Measurements from ENCODE around the gene RAB3IP.

GRCh38 chr12:69836015-69836414 lies 97.4 kb downstream of the RAB3IP start:
- TF ChIP-seq SMC3 (IDR thresholded peaks at IDR 0.05; ENCODE audit: low read depth, low read length) (no peak), CTCF (conservative IDR thresholded peaks at IDR 0.05; ENCODE audit: low read depth, low read length) (no peak), CHD1 (IDR thresholded peaks at IDR 0.05; ENCODE audit: low read depth, low read length) (no peak), POLR2A (IDR thresholded peaks at IDR 0.05; ENCODE audit: low read depth, low read length) (no peak), FOS (IDR thresholded peaks at IDR 0.05; ENCODE audit: low read depth, low read length) (no peak), ELK1 (IDR thresholded peaks at IDR 0.05; ENCODE audit: borderline replicate concordance, low read depth, low read length) (no peak), USF2 (IDR thresholded peaks at IDR 0.05; ENCODE audit: low read depth, low read length) (no peak), RAD21 (IDR thresholded peaks at IDR 0.05; ENCODE audit: low read length) (no peak), CEBPB (IDR thresholded peaks at IDR 0.05; ENCODE audit: low read depth, low read length) (no peak), BHLHE40 (IDR thresholded peaks at IDR 0.05; ENCODE audit: low read depth, low read length) (no peak), NFE2L2 (IDR thresholded peaks at IDR 0.05; ENCODE audit: low read depth, low read length) (no peak), MXI1 (IDR thresholded peaks at IDR 0.05; ENCODE audit: borderline replicate concordance, low read depth, low read length) (no peak)
